ENCODE results near the gene USP9X. TPM values are rescaled to one million over a fixed set of nuclear protein-coding genes. Genes with fewer than 3 reads are reported as not detected.

Gene USP9X
- total and polyA plus RNA-seq, 2 experiments from 2014 or later: 62.2 to 329 TPM

- Mint-ChIP-seq H3K27me3 (ENCODE audit: insufficient read depth, low read depth, poor library complexity) (peaks cover 3% of the 10 kb centered on the region), H3K27ac (no peak overlapping the region), H3K9me3 (no peaks in the 10 kb centered on the region), H3K4me3 (no peak overlapping the region), H3K36me3 (ENCODE audit: low read depth) (no peaks in the 10 kb centered on the region), H3K4me1 (peaks cover 6% of the 10 kb centered on the region; the same call in 2 of the 3 replicates)
- H3K36me3 ChIP-seq (ENCODE audit: insufficient read depth): no peaks in the 10 kb centered on the region
- H3K9me2 ChIP-seq (ENCODE audit: insufficient read depth): no peaks in the 10 kb centered on the region
- H3K4me1 ChIP-seq (ENCODE audit: insufficient read depth): no peaks in the 10 kb centered on the region
- H3K4me2 ChIP-seq: no peak overlapping the region
- no peaks in the 10 kb centered on the region for H3F3A ChIP-seq (replicated peaks; ENCODE audit: low read depth)
- ATAC-seq (no peak), DNase-seq (ENCODE audit: low spot score) (no peak)
- TF ChIP-seq ETS1 (IDR thresholded peaks at IDR 0.05): no peak
- TF ChIP-seq STAT1 (IDR thresholded peaks at IDR 0.05; ENCODE audit: unreplicated experiment): no peak
- no peak for TF ChIP-seq EZH2 (IDR thresholded peaks at IDR 0.05; ENCODE audit: low read depth, unreplicated experiment)
- TF ChIP-seq CTCF (conservative IDR thresholded peaks at IDR 0.05; ENCODE audit: low read depth in 2 of 2): no peak
- TF ChIP-seq ZNF331 (CRISPR knock-in tag; IDR thresholded peaks at IDR 0.05; ENCODE audit: low read depth): no peak
- TF ChIP-seq CREB1 (CRISPR knock-in tag; IDR thresholded peaks at IDR 0.05; ENCODE audit: low read depth): no peak
- no peak for TF ChIP-seq JUNB (IDR thresholded peaks at IDR 0.05; ENCODE audit: unreplicated experiment)
- no peak for TF ChIP-seq ZNF114 (CRISPR knock-in tag; IDR thresholded peaks at IDR 0.05)
- no peak for TF ChIP-seq ZNF462 (CRISPR knock-in tag; IDR thresholded peaks at IDR 0.05)
- no peak for TF ChIP-seq EZH2phosphoT487 (IDR thresholded peaks at IDR 0.05; ENCODE audit: unreplicated experiment)
- TF ChIP-seq REST (IDR thresholded peaks at IDR 0.05; ENCODE audit: unreplicated experiment): no peak
- no peak for TF ChIP-seq POLR2AphosphoS5 (IDR thresholded peaks at IDR 0.05; ENCODE audit: low read depth)
- no peak for TF ChIP-seq NANOG (IDR thresholded peaks at IDR 0.05; ENCODE audit: borderline replicate concordance)
- no peaks in the 10 kb centered on the region for H4K20me1 ChIP-seq (replicated peaks; ENCODE audit: insufficient read depth)
- no peak overlapping the region for H2AFZ ChIP-seq
- no peaks in the 10 kb centered on the region for H3K27me3 ChIP-seq (ENCODE audit: insufficient read depth)
- no peak overlapping the region for H3K27ac ChIP-seq (ENCODE audit: low read depth)
- no peak overlapping the region for H3K4me3 ChIP-seq
- no peaks in the 10 kb centered on the region for H3K79me2 ChIP-seq (replicated peaks; ENCODE audit: insufficient read depth)
Measured at GRCh38 chrX:41066391-41066790, 18.9 kb upstream of the USP9X start.
